Kidney tubule cell (primary cell): ENCODE results near the gene IL5RA.

Experiments used
- DNase-seq: peaks from one replicate; pipeline ENCODE4 v3.0.0-alpha.2; 2018; ENCODE audit warnings: low spot score

The IL5RA gene

DNA sequence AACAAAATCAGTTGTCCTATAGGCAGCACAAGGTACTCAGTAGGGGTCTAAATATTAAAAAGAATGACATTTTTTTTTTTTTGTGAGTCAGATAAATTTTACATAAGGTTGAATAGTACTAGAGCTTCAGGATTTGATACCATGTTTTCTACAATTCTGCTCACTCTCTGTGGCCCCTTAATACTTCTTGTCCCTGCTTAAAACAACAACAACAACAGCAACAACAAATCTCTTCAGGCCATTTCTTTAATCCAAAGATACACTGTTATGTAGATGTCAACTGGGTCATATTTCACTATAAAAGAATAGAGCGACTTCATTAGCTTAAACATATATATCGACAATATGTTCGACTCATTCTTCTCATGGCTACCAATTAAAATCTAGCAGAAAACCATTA, 3.0 kb downstream of the IL5RA start:
- no peak for DNase-seq

- DNase-seq, result no peak
Measured at GRCh38 chr3:3105815-3106214, 4.4 kb downstream of the IL5RA start.

GRCh38 chr3:3105246-3105645, 4.9 kb downstream of the IL5RA start:
- DNase-seq, result no peak

DNA sequence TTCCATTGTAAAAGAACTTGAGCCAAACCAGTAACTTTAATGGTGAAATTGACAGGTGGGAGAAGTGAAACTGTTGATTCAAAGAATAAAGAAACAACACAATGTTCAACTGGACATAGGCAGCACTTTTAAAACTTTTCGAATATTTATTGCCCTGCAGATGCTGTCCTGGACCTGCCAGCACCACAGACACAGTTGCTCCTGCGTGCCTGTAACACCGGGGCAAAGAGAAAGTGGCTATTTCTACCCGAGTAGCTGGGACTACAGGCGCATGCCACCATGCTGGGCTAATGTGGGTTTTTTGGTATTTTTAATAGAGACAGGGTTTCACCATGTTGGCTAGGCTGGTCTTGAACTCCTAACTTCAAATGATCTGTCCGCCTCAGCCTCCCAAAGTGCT, 7.4 kb downstream of the IL5RA start:
- no peak for DNase-seq

DNA sequence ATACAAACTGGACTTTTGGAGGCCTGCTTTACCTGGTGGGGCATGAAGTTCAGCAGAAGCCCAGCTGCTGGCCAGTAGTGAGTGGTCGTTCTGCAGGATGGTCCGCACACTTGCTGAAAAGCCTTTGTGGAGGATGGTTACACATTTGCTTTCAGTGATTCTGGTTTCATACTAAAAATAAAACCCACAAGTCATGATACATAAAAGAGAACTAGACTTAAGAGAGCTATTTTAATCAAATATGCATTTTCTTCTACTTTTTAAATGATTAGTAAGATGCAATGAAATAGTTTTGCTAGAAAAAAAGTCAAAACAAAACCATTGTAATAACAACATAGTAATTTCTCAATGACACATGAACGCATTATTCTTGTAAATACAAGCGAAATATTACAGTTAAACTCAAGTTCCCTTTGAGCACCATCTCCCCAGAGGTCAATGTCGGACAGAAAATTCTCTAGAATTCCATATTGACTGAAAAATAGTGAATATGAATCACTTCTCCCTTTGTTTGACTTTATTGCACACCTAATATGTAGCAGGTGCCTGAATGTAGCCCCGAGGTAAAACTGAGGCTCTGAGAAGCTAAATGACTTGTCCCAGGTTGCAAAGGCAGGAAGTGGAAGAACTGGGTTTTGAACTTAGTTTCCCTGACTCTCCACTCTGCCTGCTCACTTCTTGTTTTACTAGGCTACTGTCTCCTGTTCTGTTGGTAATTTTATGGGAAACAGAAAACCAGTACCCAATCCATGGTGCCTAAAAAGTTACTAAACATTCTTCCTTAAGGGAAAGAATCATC, 8.3 kb downstream of the IL5RA start:
- DNase-seq, result no peak

GRCh38 chr3:3097958-3098357, 12.2 kb downstream of the IL5RA start:
- no peak for DNase-seq

- DNase-seq, result no peak
Measured at GRCh38 chr3:3089017-3089416, 21.2 kb downstream of the IL5RA start.

GRCh38 chr3:3087716-3088465, 22.3 kb downstream of the IL5RA start:
- no peak for DNase-seq

- no peak for DNase-seq
Measured at GRCh38 chr3:3087279-3087678, 22.9 kb downstream of the IL5RA start.

- DNase-seq, result no peak
Measured at GRCh38 chr3:3086239-3086638, 23.9 kb downstream of the IL5RA start.

DNA sequence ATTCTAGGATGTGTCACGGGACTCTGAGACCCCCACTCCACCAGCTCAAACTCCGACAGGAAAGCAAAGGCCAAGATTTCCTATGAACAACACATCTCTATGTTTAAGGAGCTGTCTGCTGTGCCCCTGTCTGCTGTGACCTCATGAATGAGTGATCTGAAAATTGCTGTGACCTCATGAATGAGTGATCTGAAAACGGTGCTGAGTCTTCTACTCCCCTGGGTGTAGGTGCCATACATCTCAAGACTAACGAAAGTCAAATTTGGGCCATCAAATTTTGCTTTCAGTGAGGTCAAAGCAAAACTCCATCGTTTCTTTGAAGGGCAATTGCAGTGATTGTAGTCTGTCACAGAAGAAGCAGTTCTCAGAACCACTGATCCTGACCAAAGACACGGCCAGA, 24.4 kb downstream of the IL5RA start:
- DNase-seq, result no peak

DNA sequence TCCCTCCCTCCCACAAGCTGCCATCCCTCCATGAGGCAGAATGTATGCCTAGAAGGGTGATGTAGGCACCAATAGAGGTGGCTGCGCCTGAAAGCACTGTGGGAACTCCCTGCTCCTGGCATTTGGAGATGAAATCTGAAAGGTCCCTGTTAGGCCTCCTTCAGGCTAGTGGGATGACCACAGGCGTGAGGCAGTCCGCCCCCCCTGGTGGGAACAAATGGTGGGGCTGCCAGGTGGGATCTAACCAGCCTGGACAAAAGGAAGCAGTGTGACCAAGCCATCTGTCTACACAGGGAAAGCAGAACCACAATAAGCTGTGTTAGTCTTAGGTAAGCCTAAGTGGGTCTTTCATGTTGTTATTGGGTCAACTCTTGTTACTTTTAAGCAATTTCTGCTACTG, 25.3 kb downstream of the IL5RA start:
- no peak for DNase-seq

GRCh38 chr3:3082234-3082924, 27.8 kb downstream of the IL5RA start:
- DNase-seq, result no peak

DNA sequence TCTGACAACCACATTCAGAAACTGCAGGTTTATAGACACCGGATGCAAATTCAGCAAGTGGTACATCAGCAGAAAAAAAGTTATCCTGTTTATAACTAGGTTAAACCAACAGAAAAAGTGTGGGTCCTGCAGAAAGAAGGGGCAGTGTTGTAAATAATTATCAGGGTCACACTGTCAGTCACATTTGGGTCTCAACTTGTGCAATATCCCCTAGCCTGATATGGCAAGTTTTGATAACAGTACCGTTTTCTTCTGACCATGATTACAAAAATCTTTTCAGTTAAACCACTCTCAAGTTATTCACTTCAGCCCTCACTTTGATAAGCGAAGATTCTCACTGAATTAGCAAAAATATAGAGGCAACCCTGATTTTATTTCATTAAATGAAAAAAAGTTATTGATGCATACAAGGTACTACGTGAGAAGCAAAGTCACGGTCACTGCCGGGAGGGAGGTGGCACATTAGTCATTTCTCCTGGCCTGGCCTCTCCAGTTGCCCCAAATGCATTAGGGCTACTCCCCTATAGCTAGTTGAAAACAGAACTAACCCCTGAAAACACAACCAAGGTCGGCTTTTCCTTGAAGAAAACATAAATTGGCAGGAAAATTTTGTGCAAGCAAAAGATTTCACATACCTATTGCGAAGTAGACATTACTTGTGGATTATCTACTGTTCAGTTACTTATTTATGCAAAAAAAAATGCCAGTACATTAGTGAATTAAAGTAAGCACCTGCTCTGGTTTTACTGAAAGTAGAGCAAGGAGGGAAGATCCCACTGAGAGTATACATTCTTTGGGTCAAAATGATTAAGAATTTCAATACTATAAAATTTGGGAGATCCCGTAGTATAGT, 28.6 kb downstream of the IL5RA start:
- no peak for DNase-seq

- DNase-seq, result no peak
Measured at GRCh38 chr3:3080309-3080708, 29.9 kb downstream of the IL5RA start.

GRCh38 chr3:3074551-3075257, 35.5 kb downstream of the IL5RA start:
- DNase-seq, result no peak

DNA sequence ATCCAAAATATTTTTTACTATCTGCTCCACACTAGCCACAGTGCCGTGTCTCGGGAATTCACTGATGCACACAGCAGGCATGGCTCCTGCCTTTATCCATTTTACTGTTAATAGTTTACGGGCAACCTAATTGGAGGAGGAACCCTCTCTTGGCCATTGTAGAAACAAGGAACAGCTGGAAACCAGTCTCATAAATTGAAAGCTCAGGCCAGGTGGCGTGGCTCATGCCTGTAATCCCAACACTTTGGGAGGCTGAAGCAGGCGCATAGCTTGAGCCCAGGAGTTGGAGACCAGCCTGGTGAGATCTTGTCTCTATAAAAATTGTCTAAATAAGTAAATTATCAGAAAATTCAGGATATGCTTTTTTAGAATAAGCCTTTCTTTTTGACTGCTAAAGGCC, 39.0 kb downstream of the IL5RA start:
- no peak for DNase-seq

GRCh38 chr3:3069723-3070122, 40.5 kb downstream of the IL5RA start:
- no peak for DNase-seq

DNA sequence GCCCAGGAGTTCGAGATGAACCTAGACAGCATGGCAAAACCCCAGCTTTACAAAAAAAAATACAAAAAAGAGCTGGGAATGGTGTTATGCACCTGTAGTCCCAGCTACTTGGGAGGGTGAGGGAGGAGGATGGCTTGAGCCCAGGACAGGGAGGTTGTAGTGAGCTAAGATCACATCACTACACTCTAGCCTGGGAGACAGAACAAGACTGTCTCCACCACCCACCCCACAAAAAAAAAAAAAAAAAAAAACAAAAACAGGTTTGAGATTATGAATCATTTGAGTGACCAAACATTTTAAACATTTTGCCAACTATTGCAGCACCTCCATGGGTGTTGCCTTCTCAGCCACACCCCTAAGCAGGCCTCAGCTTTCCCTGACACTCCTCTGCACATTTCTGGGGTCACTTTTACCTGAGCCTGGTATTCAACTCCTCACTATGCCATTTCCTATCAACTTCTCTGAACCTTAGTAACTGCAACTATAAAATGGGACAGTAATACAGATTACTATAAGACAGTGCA, 41.8 kb downstream of the IL5RA start:
- no peak for DNase-seq

- no peak for DNase-seq
Measured at GRCh38 chr3:3066910-3067309, 43.3 kb downstream of the IL5RA start.

GRCh38 chr3:3066378-3066777, 43.8 kb downstream of the IL5RA start:
- no peak for DNase-seq
